Stimulated activated CD8-positive, alpha-beta memory T cell treated with anti-CD3 and anti-CD28 coated beads, Interleukin-4, amount 100 ng/mL, for 1 hour (primary cell): ENCODE results near the gene SIVA1.

Source experiments
- DNase-seq, 2 donors: peaks; one replicate each; pipeline ENCODE4 v3.0.0-alpha.2; 2020; ENCODE audit warnings: low read depth in 2 of 2, low spot score in 1 of 2

Gene SIVA1, protein sequence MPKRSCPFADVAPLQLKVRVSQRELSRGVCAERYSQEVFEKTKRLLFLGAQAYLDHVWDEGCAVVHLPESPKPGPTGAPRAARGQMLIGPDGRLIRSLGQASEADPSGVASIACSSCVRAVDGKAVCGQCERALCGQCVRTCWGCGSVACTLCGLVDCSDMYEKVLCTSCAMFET

DNA sequence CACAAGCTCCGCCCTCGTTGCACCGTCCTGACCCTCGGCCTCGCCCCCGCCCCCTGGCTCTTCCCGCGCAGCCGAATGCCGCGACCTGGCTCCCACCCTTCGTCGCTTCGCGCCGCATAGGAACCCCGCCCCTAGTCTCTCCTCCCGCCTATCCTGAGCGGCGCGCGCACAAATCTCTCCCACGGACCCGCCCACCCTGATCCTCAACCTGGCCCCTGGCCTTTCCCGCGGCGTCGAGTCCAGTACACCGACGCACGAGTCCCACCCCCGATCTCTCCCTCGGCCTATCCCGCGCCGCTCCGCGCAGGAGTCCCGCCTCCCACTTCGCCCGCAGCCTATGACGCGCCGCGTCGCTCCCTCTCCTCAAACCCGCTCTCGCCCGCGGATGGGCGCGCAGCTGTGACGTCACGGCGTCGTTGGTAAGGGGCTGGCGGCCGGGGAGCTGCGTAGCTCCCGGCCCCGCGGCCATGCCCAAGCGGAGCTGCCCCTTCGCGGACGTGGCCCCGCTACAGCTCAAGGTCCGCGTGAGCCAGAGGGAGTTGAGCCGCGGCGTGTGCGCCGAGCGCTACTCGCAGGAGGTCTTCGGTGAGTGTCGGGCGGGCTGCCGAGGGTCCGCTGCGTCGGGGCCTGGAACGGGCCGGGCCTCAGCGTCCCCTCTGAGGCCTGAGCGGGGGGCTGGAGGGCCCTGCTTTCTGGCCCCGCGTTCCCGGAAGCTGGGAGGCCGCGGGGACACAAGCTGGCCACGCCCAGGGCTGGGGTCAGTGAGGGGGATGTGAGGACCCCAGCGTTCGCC is at the start of gene SIVA1:
SIVA1 (plus strand) TSS at position 413 of the 793 bp plus-strand sequence; CDS start at position 468, 55 bp downstream.
- peak; percentile 98 to 99 for DNase-seq

DNA sequence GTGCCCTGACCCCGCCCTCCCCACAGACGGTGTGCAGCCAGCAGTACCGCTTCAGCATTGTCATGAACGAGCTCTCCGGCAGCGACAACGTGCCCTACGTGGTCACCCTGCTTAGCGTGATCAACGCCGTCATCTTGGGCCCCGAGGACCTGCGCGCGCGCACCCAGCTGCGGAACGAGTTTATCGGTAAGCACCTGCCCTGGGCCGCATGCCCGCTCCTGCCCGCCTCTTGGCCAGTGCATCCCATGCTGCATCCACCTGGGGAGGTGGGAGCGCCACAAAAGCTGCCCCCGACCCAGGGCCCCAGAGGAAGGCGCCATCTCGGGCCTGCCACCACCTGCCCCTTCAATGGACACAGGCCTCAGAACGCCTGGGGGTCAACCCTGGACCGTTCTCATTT is 49.7 kb upstream of the SIVA1 start:
- DNase-seq = no peak

DNA sequence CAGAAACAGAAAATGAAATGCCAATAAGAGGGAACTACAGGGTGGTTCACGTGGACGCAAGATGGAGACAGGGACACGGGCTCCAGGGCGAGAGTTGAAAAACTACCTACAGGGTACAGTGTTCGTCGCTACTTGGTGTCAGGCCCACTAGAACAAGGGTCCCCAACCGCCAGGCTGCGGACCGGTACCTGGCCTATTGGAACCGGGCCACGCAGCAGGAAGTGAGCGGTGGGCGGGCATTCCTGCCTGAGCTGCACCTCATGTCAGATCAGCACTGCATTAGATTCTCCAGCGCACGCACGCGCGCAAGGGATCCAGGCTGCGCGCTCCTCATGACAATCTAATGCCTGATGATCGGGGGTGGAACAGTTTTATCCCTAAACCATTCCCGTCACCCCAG is 48.7 kb upstream of the SIVA1 start:
- no peak for DNase-seq

DNA sequence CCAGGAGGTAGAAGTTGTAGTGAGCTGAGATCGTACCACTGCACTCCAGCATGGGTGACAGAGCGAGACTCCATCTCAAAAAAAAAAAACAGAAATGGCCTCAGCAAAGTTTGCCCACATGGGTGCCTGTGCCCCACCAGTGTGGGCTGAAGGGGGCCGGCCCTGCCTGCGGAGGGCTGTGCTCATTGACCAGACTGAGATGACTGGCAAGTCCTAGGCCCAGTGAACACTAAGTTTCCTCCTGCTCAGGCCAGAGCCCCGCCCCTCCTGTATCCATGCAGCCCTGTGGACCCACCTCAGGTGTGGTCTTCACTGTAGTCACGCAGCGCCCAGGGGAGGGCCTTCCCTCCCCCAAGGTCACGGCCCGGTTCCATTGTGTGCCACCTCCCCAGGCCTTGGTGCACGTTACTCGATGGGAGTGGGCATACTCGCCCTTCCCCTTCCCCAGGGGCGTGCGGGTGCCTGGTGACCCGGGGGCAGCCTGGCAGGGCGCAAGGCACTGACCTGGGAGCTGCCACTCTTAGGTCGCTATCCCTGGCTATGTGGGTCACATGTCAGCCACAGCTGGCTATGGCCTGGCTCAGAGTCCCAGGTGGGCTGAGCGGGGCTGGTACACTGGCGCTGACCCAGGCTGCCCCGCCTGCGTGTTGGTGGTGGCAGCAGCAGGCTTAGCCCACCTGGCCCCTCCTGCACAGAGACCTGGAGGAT is 47.5 kb upstream of the SIVA1 start:
- no peak for DNase-seq

DNA sequence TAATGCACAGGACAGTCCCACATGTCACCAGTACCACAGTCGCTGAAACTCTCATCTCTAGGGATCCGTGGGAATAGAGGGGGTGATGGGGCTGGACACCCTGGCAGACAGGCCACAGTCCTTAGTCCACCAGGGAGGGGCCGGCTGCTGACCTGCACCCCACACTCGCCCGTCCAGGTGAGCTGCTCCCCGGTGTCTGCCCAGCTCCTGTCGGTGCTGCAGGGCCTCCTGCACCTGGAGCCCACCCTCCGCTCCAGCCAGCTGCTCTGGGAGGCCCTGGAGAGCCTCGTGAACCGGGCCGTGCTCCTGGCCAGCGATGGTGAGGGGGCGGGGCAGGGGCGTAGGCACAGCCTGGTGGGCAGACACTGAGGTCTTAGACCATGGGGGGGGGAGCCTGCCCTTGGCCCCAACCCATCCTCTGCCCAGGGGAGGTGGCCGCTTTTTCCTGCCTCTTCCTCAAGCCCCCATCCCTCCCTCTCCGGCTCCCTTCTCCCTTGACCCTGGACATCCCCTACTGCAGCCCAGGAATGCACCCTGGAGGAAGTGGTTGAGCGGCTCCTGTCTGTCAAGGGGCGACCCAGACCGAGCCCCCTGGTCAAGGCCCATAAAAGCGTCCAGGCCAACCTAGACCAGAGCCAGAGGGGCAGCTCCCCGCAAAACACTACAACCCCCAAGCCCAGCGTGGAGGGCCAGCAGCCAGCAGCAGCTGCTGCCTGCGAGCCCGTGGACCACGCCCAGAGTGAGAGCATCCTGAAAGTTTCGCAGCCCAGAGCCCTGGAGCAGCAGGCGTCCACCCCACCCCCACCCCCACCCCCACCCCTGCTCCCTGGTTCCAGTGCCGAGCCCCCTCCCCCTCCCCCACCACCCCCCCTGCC is 46.0 kb upstream of the SIVA1 start:
- no peak for DNase-seq

DNA sequence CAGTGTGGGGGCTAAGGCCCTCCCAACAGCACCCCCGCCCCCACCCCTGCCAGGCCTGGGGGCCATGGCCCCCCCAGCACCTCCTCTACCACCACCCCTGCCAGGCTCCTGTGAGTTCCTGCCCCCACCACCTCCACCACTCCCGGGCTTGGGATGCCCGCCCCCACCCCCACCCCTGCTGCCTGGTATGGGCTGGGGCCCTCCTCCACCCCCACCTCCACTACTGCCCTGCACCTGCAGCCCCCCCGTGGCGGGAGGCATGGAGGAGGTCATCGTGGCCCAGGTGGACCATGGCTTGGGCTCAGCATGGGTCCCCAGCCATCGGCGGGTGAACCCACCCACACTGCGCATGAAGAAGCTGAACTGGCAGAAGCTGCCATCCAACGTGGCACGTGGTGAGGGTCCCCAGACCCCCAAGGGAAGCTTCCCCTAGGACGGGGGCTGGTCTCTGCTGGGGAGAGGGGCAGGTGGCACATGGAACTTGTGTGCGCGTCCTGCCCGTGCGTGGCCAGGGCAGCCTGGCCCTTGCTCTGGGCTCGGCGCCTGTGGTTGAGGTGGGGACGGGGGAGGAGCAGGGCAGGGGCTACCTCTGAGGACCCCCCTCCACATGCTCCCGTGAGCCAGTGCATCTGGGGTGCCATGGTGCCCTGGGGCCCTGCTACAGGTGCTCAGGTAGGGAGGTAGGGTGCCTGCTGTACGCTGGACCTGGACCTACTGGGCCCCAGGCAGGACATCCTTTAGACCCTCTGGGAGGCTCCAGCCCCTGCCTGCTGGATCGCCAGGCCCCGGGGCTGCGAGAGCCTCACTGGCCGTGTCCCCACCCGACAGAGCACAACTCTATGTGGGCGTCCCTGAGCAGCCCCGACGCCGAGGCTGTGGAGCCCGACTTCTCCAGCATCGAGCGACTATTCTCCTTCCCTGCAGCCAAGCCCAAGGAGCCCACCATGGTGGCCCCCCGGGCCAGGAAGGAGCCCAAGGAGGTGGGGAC is 45.0 kb upstream of the SIVA1 start:
- DNase-seq = no peak

DNA sequence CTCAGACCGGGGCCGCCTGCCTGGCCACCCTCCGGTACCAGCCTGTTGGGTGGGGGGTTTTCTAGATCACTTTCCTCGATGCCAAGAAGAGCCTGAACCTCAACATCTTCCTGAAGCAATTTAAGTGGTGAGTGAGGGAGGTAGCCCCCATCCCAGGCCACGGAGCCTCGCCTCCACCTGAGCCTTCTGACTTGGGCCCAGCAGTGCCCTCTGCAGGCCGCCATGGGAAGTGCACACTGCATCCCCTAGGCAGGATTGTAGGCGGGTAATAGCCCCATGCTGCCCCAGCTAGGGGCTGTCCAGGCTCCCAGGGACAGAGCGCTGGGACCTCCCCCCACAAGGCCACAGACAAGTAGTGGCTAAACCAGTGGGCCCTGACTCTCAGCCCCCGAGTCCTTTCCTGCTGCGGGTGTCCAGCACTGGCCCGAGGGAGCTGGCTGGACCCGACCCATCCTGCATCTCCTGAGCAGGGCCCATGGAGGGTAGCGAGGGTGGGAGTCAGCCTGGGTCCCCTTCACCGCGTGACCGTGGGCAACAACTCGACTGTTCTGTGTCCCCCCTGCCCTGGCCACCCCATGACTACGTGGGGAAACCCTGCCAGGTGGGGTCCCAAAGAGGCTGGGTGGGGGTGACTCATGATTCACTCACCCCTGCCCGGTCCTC is 44.2 kb upstream of the SIVA1 start:
- peak; percentile 38 to 52 for DNase-seq

DNA sequence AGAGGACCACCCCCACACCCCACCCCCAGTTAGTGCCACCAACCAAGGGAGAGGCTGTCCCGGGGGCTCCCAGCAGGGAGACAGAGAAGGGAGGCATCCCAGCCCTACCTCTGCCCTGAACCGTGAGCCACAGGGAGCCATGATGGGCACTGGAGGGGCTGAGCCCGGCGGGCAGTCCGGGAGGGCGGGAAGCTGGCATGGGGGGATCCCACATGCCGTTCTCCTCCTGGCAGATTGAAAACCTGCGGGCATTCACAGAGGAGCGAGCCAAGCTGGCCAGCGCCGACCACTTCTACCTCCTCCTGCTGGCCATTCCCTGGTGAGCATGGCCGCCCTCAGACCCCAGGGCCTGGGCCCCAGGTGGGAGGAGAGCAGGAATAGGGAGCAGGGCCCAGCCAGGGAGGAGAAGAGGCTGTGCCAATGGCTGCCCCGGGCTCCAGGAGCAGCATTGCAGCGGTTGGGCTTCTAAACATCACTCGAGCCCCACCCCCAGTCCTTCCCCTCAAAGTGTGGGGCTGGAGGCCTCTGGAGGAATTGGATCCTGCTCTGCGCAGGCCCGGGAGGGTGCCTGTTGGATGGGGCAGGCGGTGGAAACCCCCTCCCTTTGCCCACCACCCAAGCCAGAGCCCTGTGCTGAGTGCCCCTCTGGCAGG is 43.4 kb upstream of the SIVA1 start:
- DNase-seq = no peak

DNA sequence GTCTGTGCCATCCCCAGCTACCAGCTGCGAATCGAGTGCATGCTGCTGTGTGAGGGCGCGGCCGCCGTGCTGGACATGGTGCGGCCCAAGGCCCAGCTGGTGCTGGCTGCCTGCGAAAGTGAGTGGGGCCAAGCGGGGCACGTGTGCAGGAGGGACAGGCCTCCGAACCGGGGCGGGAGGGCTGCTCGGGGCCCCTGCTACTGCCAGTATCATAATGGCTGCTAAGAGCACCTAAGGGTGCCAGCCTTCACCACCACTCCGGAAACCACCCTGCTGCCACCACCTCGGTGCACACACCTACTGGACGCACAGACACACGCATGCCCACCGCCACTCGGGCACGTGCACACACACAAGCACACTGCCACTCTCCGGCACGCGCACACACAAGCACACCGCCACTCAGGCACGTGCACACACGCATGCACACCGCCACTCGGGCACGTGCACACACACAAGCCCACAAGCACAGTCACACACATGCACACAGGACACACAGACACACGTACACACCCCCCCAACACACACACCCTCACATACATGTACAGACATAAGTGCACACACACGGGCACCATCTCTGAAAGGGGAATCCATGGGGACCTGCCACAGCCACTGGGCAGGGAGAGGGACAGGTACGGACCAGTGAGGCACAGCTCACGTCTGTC is 42.7 kb upstream of the SIVA1 start:
- no peak for DNase-seq

DNA sequence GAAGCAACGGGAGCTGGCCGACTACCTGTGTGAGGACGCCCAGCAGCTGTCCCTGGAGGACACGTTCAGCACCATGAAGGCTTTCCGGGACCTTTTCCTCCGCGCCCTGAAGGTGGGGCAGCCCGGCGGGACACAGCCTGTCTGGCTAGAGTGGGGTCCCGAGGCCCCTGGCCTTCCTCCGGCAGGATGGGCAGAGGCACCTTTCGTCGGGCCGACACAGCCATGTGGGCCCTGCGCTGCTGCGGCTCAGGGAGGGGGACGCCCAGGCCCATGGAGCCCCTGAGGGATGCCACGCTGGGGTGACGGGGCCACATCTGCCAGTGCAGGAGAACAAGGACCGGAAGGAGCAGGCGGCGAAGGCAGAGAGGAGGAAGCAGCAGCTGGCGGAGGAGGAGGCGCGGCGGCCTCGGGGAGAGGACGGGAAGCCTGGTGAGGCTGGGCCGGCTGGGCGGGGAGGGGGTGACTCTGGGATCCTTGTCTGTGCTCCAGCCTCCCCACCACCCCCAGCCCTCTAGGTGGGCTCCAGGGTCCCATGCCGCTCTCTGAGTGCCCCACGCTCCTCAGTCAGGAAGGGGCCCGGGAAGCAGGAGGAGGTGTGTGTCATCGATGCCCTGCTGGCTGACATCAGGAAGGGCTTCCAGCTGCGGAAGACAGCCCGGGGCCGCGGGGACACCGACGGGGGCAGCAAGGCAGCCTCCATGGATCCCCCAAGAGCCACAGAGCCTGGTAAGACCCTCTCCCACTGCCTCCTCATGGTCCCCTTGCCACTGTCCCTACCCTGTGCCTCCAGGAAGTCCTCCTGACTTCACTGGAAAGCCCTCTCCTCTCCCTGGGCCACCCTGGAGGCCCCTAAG is 39.8 kb upstream of the SIVA1 start:
- DNase-seq = no peak

DNA sequence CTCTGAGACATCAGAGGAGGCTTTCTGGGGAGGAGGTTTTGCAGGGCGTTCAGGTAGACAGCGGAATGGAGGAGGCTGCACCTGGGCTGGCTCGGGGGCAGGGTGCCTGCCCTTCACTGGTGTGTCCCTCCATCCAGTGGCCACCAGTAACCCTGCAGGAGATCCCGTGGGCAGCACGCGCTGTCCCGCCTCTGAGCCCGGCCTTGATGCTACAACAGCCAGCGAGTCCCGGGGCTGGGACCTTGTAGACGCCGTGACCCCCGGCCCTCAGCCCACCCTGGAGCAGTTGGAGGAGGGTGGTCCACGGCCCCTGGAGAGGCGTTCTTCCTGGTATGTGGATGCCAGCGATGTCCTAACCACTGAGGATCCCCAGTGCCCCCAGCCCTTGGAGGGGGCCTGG is 38.9 kb upstream of the SIVA1 start:
- no peak for DNase-seq

DNA sequence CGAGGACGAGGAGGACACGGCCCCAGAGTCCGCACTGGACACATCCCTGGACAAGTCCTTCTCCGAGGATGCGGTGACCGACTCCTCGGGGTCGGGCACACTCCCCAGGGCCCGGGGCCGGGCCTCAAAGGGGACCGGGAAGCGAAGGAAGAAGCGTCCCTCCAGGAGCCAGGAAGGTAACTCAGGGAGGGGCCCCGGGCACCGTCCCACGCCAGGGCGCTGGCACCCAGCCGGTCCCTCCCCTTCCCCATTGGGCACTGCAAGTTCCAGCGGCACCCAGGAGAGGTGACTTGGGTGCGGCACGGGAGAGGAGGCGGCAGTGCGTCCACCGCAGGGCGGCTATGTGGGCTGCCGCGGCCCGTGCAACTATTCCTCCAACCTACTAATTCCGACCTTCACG is 38.3 kb upstream of the SIVA1 start:
- DNase-seq = no peak

DNA sequence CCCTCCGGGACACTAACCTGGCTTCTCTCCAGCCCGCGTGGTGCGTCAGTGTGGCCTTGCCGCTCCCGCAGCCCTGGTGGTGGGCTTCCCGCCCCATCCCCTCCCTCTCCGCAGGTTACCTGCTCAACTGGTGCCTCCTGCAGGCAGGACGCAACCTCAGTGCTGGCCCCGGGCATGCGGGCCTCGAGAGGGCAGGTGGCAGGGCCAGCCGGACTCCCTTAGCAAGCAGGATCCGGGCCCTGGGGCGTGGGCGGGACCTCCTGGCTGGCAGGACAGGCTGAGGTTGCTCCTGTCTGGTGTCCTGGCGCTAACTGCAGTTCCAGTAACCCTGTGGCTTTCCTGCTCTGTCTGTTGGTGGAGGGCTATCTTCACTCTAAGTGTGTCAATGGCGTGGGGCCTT is 37.5 kb upstream of the SIVA1 start:
- DNase-seq = no peak

DNA sequence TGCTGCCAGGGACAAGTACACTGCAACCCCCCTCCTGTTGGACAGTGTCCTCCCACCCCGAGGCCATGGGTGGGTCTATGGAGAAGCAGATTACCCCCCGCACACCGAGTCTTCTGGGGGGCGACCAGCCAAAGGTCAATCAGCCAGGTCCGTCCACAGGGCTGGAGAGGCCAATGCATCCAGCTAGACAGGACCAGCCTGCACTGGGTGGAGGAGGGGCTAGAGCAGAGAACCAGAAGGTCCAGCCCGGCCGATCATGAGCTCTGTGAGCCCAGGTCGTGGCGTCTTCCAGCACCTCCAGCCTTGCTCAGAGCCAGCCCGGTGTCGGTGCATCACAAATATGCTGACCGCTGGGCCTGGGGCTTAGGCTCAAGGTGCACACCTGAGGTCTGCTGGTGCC is 37.1 kb upstream of the SIVA1 start:
- no peak for DNase-seq

DNA sequence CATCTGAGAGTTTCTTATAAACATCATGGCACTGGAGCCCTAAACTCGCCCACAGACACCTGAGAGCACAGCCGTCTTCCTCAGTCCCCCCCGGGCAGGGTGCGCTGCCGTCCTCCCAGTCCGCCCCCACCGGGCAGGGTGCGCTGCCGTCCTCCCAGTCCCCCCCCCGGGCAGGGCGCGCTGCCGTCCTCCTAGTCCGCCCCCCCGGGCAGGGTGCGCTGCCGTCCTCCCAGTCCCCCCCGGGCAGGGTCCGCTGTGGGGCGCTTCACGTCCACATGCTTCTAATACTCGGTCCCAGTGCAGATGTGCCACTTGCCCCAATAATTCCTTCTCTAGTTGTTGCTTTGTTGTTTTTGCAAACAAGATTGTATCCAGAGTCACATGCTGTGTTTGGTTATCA is 35.8 kb upstream of the SIVA1 start:
- no peak for DNase-seq

DNA sequence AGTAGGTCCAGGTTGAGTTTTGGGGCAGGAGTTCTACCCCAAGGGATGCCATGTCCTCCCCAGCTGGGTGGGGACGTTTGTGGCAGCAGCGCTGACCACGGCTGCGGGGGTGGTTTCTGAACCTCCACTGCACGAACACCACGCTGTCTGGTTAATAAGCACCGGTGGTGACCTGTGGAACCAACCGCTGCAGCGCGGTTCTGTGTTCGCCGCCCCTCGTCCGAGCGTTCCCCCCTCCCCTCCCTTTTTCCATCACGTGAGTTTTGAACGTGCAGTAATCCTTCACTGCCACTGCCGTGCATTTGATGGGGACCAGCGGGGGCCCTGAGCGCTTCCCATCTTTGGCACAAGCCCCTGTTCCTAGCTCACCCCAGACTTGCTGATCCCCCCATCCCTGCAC is 35.3 kb upstream of the SIVA1 start:
- no peak for DNase-seq

DNA sequence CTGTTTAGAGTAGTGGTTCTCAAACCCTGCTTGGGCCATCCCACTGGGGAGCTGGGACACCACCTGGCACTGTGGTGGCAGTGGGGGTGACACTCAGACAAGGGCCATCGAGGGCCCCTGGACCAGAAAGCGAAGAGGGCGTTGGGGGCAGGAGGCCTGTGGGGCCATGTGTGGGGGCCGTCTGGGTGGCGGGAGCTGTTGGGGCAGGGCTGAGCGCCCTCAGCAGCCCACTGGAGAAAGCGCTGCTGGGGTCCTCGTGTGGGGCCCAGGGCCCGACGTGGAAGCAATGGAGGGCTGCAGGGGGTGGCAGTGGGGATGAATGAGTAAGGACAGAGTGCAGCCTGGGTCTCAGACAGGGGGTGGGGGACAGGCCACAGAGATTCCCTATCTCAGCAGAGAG is 34.8 kb upstream of the SIVA1 start:
- no peak for DNase-seq

DNA sequence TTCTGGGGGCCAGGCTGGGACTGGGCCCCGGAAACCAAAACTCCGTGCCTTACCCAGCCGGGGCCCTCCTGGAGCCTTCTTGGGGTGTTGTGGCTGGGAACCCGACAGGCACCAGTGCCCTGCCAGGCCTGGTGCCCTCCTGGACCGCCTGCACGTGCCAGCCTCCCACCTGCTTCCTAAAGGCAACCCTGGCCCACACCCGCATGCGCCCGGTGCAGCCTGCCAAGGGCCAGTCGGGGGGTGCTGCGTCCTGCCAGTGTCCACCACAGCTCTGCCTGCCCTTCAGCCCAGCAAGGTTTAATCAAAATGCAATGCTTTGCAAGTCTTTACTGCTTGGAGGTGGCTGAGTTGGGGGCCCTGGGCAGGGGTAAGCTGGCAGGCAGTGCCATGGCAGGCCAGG is 34.1 kb upstream of the SIVA1 start:
- no peak for DNase-seq
